ENCODE measurements around the gene ADGRG6.

DNA sequence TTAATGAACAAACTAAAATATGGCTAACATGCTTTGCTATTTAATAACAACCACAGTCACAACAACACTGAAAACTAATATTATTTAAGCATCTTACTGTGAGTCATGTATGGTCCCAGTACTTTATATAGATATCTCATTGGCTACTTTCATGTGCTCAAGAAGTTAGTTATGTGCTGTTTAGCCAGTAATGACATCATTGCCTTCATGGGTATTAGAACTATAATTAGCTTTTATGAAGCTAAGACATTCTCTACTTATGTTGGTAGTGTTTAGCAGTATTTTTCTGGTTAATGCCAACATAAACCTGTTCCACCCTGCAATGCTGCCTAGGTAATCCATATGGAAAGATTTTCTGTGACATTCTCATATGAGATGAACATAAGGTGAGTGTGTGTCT, 56.1 kb downstream of the ADGRG6 start:
- TF ChIP-seq, protein P1, sequence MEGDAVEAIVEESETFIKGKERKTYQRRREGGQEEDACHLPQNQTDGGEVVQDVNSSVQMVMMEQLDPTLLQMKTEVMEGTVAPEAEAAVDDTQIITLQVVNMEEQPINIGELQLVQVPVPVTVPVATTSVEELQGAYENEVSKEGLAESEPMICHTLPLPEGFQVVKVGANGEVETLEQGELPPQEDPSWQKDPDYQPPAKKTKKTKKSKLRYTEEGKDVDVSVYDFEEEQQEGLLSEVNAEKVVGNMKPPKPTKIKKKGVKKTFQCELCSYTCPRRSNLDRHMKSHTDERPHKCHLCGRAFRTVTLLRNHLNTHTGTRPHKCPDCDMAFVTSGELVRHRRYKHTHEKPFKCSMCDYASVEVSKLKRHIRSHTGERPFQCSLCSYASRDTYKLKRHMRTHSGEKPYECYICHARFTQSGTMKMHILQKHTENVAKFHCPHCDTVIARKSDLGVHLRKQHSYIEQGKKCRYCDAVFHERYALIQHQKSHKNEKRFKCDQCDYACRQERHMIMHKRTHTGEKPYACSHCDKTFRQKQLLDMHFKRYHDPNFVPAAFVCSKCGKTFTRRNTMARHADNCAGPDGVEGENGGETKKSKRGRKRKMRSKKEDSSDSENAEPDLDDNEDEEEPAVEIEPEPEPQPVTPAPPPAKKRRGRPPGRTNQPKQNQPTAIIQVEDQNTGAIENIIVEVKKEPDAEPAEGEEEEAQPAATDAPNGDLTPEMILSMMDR (IDR thresholded peaks at IDR 0.05; ENCODE audit: low read length), result no peak
- TF ChIP-seq EZH2phosphoT487 (IDR thresholded peaks at IDR 0.05; ENCODE audit: low read length), result no peak

Measured in MM.1S (cell line).